Measurements from ENCODE around the gene HDAC4. TPM values are rescaled to one million over a fixed set of nuclear protein-coding genes. Genes with fewer than 3 reads are reported as not detected.

Gene HDAC4
- polyA plus RNA-seq, 1 experiment: 4.4 TPM

GRCh38 chr2:239358062-239358754 lies 42.6 kb downstream of the HDAC4 start:
- no peak for DNase-seq (ENCODE audit: low read depth)
- ChIA-PET POLR2A (interaction anchor here (0.6 kb wide), 1 partner anchor 8 kb away, joined by 6 read pairs; no protein-coding TSS in a partner anchor), CTCF (interaction anchor here (0.9 to 1.2 kb wide), 3 partner anchors 11 to 214 kb away, joined by 3 to 6 read pairs (median 4); no protein-coding TSS in a partner anchor)
- no peaks in the 10 kb centered on the region for H3K27me3 ChIP-seq (ENCODE audit: control insufficient read depth, insufficient read depth, low read length)
- TF ChIP-seq CTCF (IDR thresholded peaks at IDR 0.05; ENCODE audit: insufficient read depth, low read depth, low read length): no peak
- no peaks in the 10 kb centered on the region for H3K36me3 ChIP-seq (ENCODE audit: control insufficient read depth, insufficient read depth, low read length)
- H3K4me3 ChIP-seq (ENCODE audit: low read depth, low read length): no peak overlapping the region

- DNase-seq (ENCODE audit: low read depth): no peak
- POLR2A ChIA-PET: no interaction called here
- Histone ChIP-seq H3K27me3 (ENCODE audit: control insufficient read depth, insufficient read depth, low read length) (no peaks in the 10 kb centered on the region), H3K4me3 (ENCODE audit: low read depth, low read length) (no peak overlapping the region), H3K36me3 (ENCODE audit: control insufficient read depth, insufficient read depth, low read length) (no peaks in the 10 kb centered on the region)
- TF ChIP-seq CTCF (IDR thresholded peaks at IDR 0.05; ENCODE audit: insufficient read depth, low read depth, low read length): no peak
- CTCF ChIA-PET: no interaction called here
Measured at GRCh38 chr2:239355724-239356123, 45.1 kb downstream of the HDAC4 start.

- H3K36me3 ChIP-seq (ENCODE audit: control insufficient read depth, insufficient read depth, low read length): no peaks in the 10 kb centered on the region
- DNase-seq (ENCODE audit: low read depth): no peak
- TF ChIP-seq CTCF (IDR thresholded peaks at IDR 0.05; ENCODE audit: insufficient read depth, low read depth, low read length): no peak
- POLR2A ChIA-PET: no interaction called here
- no peaks in the 10 kb centered on the region for H3K27me3 ChIP-seq (ENCODE audit: control insufficient read depth, insufficient read depth, low read length)
- CTCF ChIA-PET: no interaction called here
- H3K4me3 ChIP-seq (ENCODE audit: low read depth, low read length): no peak overlapping the region
Measured at GRCh38 chr2:239355139-239355538, 45.7 kb downstream of the HDAC4 start.

GRCh38 chr2:239354791-239355136 lies 46.1 kb downstream of the HDAC4 start:
- DNase-seq (ENCODE audit: low read depth): no peak
- ChIA-PET CTCF (no interaction called here), POLR2A (no interaction called here)
- Histone ChIP-seq H3K4me3 (ENCODE audit: low read depth, low read length) (no peak overlapping the region), H3K27me3 (ENCODE audit: control insufficient read depth, insufficient read depth, low read length) (no peaks in the 10 kb centered on the region), H3K36me3 (ENCODE audit: control insufficient read depth, insufficient read depth, low read length) (no peaks in the 10 kb centered on the region; the same call in 1 of the 2 replicates)
- TF ChIP-seq CTCF (IDR thresholded peaks at IDR 0.05; ENCODE audit: insufficient read depth, low read depth, low read length): no peak

- POLR2A ChIA-PET: no interaction called here
- no peaks in the 10 kb centered on the region for H3K27me3 ChIP-seq (ENCODE audit: control insufficient read depth, insufficient read depth, low read length)
- CTCF ChIA-PET: interaction anchor here (0.5 kb wide), 1 partner anchor 1040 kb away, joined by 3 read pairs; no protein-coding TSS in a partner anchor
- TF ChIP-seq CTCF (IDR thresholded peaks at IDR 0.05; ENCODE audit: insufficient read depth, low read depth, low read length): no peak
- H3K36me3 ChIP-seq (ENCODE audit: control insufficient read depth, insufficient read depth, low read length): peaks cover 3% of the 10 kb centered on the region
- no peak for DNase-seq (ENCODE audit: low read depth)
- no peak overlapping the region for H3K4me3 ChIP-seq (ENCODE audit: low read depth, low read length)
Measured at GRCh38 chr2:239354132-239354790, 46.6 kb downstream of the HDAC4 start.
